DND-41 (cell line): ENCODE data around the gene PNPLA8.
A peak's percentile ranks its signal among the peaks of the same experiment; 100 is the strongest.

Experiments used
- ATAC-seq: fragments of 200-7000 bp; cut with Tn5 transposase; 3 replicates; pipeline ENCODE4 v1.9.1; 2021; ENCODE audit warnings: low read depth; ENCODE audit not compliant: insufficient read depth
- DNase-seq: peaks from one replicate; pipeline ENCODE4 v3.0.0-alpha.2; 2020
- H2AFZ ChIP-seq: 2 replicates; pipeline ENCODE4 v1.6.0; 2012; ENCODE audit warnings: low read depth, low read length
- H3K27ac ChIP-seq: 2 replicates; pipeline ENCODE4 v1.5.1; 2012; ENCODE audit warnings: low read length, inconsistent platforms
- H3K27me3 ChIP-seq: fragments of 200-600 bp; sonication (generic); 2 replicates; pipeline ENCODE4 v1.6.0; 2012; ENCODE audit warnings: low read length, mild to moderate bottlenecking, inconsistent platforms; ENCODE audit not compliant: insufficient read depth, poor library complexity
- H3K36me3 ChIP-seq: 2 replicates; pipeline ENCODE4 v1.5.1; 2012; ENCODE audit warnings: low read length, inconsistent platforms; ENCODE audit not compliant: insufficient read depth
- H3K4me1 ChIP-seq: 2 replicates; pipeline ENCODE4 v1.5.1; 2012; ENCODE audit warnings: mild to moderate bottlenecking, low read length; ENCODE audit not compliant: insufficient read depth
- H3K4me2 ChIP-seq: 2 replicates; pipeline ENCODE4 v1.6.0; 2012; ENCODE audit warnings: mild to moderate bottlenecking, moderate library complexity, low read length, inconsistent platforms; ENCODE audit not compliant: insufficient read depth
- H3K4me3 ChIP-seq, 2 experiments: fragments of 200-600 bp in 1 of 2; shearing (Covaris generic) in 1 of 2; 2 replicates each; pipeline ENCODE4 v1.5.1; 2012 to 2016; ENCODE audit warnings: inconsistent platforms in 2 of 2, low read length in 2 of 2, mild to moderate bottlenecking in 2 of 2, low read depth in 1 of 2, moderate library complexity in 1 of 2
- H3K79me2 ChIP-seq: 2 replicates; pipeline ENCODE4 v1.6.0; 2012; ENCODE audit warnings: low read length, inconsistent platforms; ENCODE audit not compliant: insufficient read depth
- H3K9ac ChIP-seq: 2 replicates; pipeline ENCODE4 v1.6.0; 2012; ENCODE audit warnings: low read depth, mild to moderate bottlenecking, inconsistent platforms, low read length, moderate library complexity
- H3K9me3 ChIP-seq: 2 replicates; pipeline ENCODE4 v1.5.1; 2012; ENCODE audit warnings: low read length, moderate library complexity, mild to moderate bottlenecking, inconsistent platforms; ENCODE audit not compliant: insufficient read depth, severe bottlenecking
- H4K20me1 ChIP-seq: 2 replicates; pipeline ENCODE4 v1.6.0; 2012; ENCODE audit warnings: low read length; ENCODE audit not compliant: insufficient read depth
- EZH2 ChIP-seq: IDR thresholded peaks from 3 replicates; pipeline ENCODE4 v1.6.1; 2012; ENCODE audit warnings: borderline replicate concordance, low read depth, mild to moderate bottlenecking, moderate library complexity, low read length, inconsistent platforms; ENCODE audit not compliant: severe bottlenecking
- TF ChIP-seq, protein P1 (sequence below): IDR thresholded peaks from 2 replicates; pipeline ENCODE4 v1.5.1; 2012; ENCODE audit warnings: borderline replicate concordance, low read length, moderate library complexity, mild to moderate bottlenecking; ENCODE audit not compliant: poor library complexity, severe bottlenecking; ENCODE audit errors: extremely low read depth

PNPLA8 gene

DNA sequence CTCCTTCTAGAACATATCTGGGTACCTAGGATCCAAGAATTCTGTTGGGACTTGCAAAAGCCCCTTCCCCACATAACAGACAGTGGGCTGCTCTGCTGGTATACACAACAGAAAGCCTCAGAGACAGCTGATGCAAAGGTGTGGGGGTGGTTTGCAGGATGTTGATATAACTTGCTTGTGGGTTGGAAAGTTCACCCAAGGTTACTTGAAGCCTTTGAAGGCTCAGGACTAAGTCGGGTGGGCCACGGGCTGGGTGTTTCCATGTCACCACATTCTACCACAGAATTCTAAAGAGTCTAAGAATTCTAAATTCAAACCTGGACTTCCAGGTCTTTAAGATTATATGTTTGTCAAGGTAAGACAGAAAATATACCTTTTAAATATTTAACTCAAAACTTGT lies 62.3 kb downstream of the PNPLA8 start:
- ATAC-seq (peak; percentile 81), DNase-seq (peak; percentile 26)
- Histone ChIP-seq H3K9me3 (no peaks in the 10 kb centered on the region), H4K20me1 (no peaks in the 10 kb centered on the region), H3K36me3 (no peaks in the 10 kb centered on the region), H3K27me3 (no peaks in the 10 kb centered on the region), H3K4me3 (no peak overlapping the region), H3K27ac (no peak overlapping the region), H3K4me1 (peaks cover 11% of the 10 kb centered on the region), H3K9ac (no peak overlapping the region), H3K4me2 (no peak overlapping the region), H2AFZ (no peak overlapping the region), H3K79me2 (no peaks in the 10 kb centered on the region)
- TF ChIP-seq, protein P1, sequence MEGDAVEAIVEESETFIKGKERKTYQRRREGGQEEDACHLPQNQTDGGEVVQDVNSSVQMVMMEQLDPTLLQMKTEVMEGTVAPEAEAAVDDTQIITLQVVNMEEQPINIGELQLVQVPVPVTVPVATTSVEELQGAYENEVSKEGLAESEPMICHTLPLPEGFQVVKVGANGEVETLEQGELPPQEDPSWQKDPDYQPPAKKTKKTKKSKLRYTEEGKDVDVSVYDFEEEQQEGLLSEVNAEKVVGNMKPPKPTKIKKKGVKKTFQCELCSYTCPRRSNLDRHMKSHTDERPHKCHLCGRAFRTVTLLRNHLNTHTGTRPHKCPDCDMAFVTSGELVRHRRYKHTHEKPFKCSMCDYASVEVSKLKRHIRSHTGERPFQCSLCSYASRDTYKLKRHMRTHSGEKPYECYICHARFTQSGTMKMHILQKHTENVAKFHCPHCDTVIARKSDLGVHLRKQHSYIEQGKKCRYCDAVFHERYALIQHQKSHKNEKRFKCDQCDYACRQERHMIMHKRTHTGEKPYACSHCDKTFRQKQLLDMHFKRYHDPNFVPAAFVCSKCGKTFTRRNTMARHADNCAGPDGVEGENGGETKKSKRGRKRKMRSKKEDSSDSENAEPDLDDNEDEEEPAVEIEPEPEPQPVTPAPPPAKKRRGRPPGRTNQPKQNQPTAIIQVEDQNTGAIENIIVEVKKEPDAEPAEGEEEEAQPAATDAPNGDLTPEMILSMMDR = no peak
- no peak for TF ChIP-seq EZH2

DNA sequence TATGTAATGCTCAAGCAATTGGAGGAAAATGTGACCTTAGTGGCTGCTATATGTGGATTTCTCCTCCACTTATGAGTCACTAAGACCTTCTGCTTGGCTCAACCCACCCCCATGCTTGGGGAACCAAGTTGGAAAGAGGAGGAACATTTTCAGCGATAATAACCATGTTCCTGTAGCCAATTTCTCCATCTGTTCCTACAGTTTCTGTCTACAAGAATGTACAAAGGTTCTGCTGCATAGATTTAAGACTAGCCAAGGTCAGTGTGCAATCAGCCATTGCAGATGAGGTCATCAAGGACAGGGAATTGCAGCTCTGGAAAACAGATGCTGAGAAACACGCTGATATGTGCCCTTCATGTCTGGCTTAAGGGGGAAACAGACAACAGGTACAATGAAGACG lies 64.1 kb downstream of the PNPLA8 start:
- Histone ChIP-seq H3K36me3 (no peaks in the 10 kb centered on the region), H4K20me1 (no peaks in the 10 kb centered on the region), H3K4me2 (no peak overlapping the region), H3K79me2 (no peaks in the 10 kb centered on the region), H3K9ac (no peak overlapping the region), H3K9me3 (no peaks in the 10 kb centered on the region), H3K27ac (no peak overlapping the region), H2AFZ (no peak overlapping the region), H3K27me3 (no peaks in the 10 kb centered on the region), H3K4me3 (no peak overlapping the region), H3K4me1 (peaks cover 11% of the 10 kb centered on the region)
- DNase-seq (no peak), ATAC-seq (no peak)
- TF ChIP-seq, protein P1 = no peak
- no peak for TF ChIP-seq EZH2

DNA sequence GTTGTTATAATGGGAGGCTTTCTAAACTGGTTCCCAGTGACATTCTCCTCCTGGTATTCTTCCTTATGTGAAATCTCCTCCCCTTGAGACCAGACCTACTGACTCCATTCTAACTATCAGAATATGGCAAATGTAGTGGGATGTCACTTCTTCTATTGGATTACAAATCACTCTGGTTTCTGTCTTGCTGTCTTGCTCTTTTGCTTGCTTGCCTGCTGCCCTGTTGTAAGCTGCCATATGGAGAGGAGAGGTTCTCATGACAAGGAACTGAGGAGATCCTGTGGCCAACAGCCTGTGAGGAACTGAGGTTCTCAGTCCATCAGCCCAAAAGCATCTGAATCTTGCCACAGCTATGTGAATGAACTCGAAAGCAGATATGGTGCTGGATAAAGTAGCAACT lies 65.0 kb downstream of the PNPLA8 start:
- Histone ChIP-seq H3K9ac (no peak overlapping the region), H3K4me1 (peaks cover 11% of the 10 kb centered on the region), H3K4me3 (no peak overlapping the region), H3K36me3 (no peaks in the 10 kb centered on the region), H3K27me3 (no peaks in the 10 kb centered on the region), H3K4me2 (no peak overlapping the region), H3K27ac (no peak overlapping the region), H3K79me2 (no peaks in the 10 kb centered on the region), H3K9me3 (no peaks in the 10 kb centered on the region), H4K20me1 (no peaks in the 10 kb centered on the region), H2AFZ (no peak overlapping the region)
- ATAC-seq (no peak), DNase-seq (no peak)
- TF ChIP-seq, protein P1 = no peak
- no peak for TF ChIP-seq EZH2

DNA sequence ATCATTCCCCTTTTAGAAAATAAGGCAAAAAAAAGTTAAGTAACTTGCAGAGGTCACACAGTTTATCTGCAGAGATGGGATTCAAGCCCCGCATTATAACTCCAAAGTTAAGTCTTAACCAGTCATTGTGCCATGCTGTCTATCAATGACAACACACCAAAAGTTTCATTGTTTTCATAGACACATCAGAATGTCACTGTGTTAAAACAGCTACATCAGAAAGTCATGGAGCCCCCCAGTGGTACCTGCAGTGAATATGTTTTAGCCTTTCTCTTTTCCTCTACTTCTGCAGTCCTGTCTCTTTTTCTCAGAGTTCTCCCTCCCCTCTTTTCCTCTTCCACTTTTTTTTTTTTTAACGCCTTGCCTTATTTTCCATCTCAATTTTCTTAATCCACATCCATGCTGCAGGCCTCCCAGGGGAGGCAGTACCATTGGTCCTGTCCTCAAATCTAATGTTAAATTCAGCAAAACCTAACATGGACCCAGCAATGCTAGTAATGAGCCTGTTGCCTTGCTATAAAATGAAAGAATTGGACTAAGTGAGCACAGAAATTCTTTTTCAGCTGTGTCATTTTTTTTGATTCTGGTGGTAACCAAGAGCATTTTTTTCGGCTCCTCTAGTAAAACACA lies 65.9 kb downstream of the PNPLA8 start:
- H3K79me2 ChIP-seq = no peaks in the 10 kb centered on the region
- ATAC-seq (peak; percentile 61; the same call in 1 of the 3 replicates), DNase-seq (no peak)
- no peaks in the 10 kb centered on the region for H3K27me3 ChIP-seq
- H3K4me3 ChIP-seq = no peak overlapping the region
- no peak overlapping the region for H2AFZ ChIP-seq
- H3K36me3 ChIP-seq = no peaks in the 10 kb centered on the region
- H4K20me1 ChIP-seq = no peaks in the 10 kb centered on the region
- H3K4me1 ChIP-seq = peaks cover 11% of the 10 kb centered on the region
- TF ChIP-seq, protein P1 = peak; percentile 59
- no peak for TF ChIP-seq EZH2
- no peak overlapping the region for H3K27ac ChIP-seq
- no peak overlapping the region for H3K4me2 ChIP-seq
- no peak overlapping the region for H3K9ac ChIP-seq
- no peaks in the 10 kb centered on the region for H3K9me3 ChIP-seq
